Posterior vena cava (tissue), 2 donors: Measurements from ENCODE around the gene PTX4. TPM values are rescaled to one million over a fixed set of nuclear protein-coding genes. Genes with fewer than 3 reads are reported as not detected.

Experiments
- DNase-seq: peaks from one replicate; pipeline ENCODE4 v3.0.0-alpha.2; 2020; ENCODE audit warnings: low spot score
- intact Hi-C, 2 donors: fragments of 100-400 bp; cut with DNase I; formaldehyde crosslinking; loops; one replicate each; pipeline versions ENCODE4 v1.14.1 to v1.14.2; 2022 to 2023
- total RNA-seq, 2 donors: library from RNA; stranded (reverse); fragmentation: NEBNext Ultra II Directional; extraction: Animal tissue kit (Norgen Biotek cat#: 25700); gene quantifications; one replicate each; pipeline ENCODE4 v1.2.1, GENCODE V29; 2021
- donor health status: DM: yes; HTN: yes; CAD: no.
- donor health status: DM: yes; HTN: yes; CAD: no.

PTX4 gene
- total RNA-seq, 2 donors from 2014 or later: 0.14 TPM; not detected in 1

- intact Hi-C loops: no loop called here
- DNase-seq: no peak
Observed at GRCh38 chr16:1439058-1439698, 49.6 kb downstream of the PTX4 start.

GRCh38 chr16:1438229-1439057, 50.3 kb downstream of the PTX4 start:
- no peak for DNase-seq
- intact Hi-C loops: no loop called here

GRCh38 chr16:1437606-1438005, 51.1 kb downstream of the PTX4 start:
- intact Hi-C loops: no loop called here
- DNase-seq: no peak

GRCh38 chr16:1436731-1437355, 51.9 kb downstream of the PTX4 start:
- no peak for DNase-seq
- intact Hi-C loops: no loop called here

- DNase-seq: no peak
Observed at GRCh38 chr16:1435921-1436697, 52.6 kb downstream of the PTX4 start.

More at GRCh38 chr16:1435921-1436697, 52.6 kb downstream of the PTX4 start:
- intact Hi-C loops: no loop called here

Other genes with a start within 250 kb of the PTX4 start
- 10 to 100 TPM; 12.2 to 48.3 TPM for gene TPSAB1, start 248.2 kb downstream of the PTX4 start, total RNA-seq
- gene TPSD1, start 232.9 kb downstream of the PTX4 start, total RNA-seq: 1 to 10 TPM in 1 of 2 donors, under 1 TPM in 1; 0.57 to 4.1 TPM
- 10 to 100 TPM; 68.0 to 68.4 TPM for gene UBE2I, start 179.3 kb downstream of the PTX4 start, total RNA-seq
- gene BAIAP3, start 155.3 kb downstream of the PTX4 start, total RNA-seq: under 1 TPM; 0.24 to 0.56 TPM
- 10 to 100 TPM; 40.4 to 40.7 TPM for gene TSR3, start 137.1 kb downstream of the PTX4 start, total RNA-seq
- 10 to 100 TPM; 48.4 to 55.6 TPM for gene GNPTG, start 137.0 kb downstream of the PTX4 start, total RNA-seq
- 10 to 100 TPM in 1 of 2 donors, 1 to 10 TPM in 1; 9.9 to 11.3 TPM for gene UNKL, start 74.2 kb downstream of the PTX4 start, total RNA-seq
- 1 to 10 TPM; 8.9 to 9.9 TPM for gene UQCC4, start 68.2 kb downstream of the PTX4 start, total RNA-seq
- not detected for gene PERCC1, start 57.9 kb downstream of the PTX4 start, total RNA-seq
- gene CCDC154, start 44.4 kb downstream of the PTX4 start, total RNA-seq: under 1 TPM; 0.42 to 0.76 TPM
- gene CLCN7, start 13.9 kb downstream of the PTX4 start, total RNA-seq: 10 to 100 TPM; 35.8 to 52.6 TPM
- gene TELO2, start 4.4 kb upstream of the PTX4 start, total RNA-seq: 10 to 100 TPM; 20.8 to 21.4 TPM
- 10 to 100 TPM; 23.7 to 36.5 TPM for gene TMEM204, start 44.7 kb upstream of the PTX4 start, total RNA-seq
- gene IFT140, start 123.1 kb upstream of the PTX4 start, total RNA-seq: 10 to 100 TPM; 13.1 to 14.9 TPM
- gene CRAMP1, start 123.4 kb upstream of the PTX4 start, total RNA-seq: 10 to 100 TPM; 12.1 to 12.4 TPM
- gene JPT2, start 189.3 kb upstream of the PTX4 start, total RNA-seq: 10 to 100 TPM; 23.3 to 31.1 TPM
- 10 to 100 TPM; 37.1 to 42.3 TPM for gene MAPK8IP3, start 217.3 kb upstream of the PTX4 start, total RNA-seq